Measurements from ENCODE around the gene HIGD1A. TPM values are rescaled to one million over a fixed set of nuclear protein-coding genes. Genes with fewer than 3 reads are reported as not detected.

Gene HIGD1A
- total and polyA plus RNA-seq, 5 donors, result 179 to 348 (median 251) TPM

DNA sequence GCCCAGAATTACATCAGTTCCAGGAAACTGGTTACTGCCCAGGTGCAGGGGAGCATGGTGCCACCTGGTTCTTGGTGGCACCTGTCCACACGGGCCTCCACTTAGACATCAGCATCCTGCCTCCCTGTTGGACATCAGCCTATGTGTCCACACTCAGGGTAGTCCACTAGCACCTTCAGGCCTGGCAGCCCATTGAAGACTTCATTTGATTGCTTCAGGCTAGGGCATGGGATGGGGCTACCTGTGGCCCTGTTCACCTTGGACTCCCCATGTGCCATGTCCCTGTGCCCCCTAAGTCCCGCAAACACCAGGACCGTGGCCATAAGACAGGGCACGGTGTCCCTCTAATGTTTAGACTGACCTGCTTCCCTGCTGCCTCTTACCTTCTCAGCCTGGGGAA lies 40.5 kb upstream of the HIGD1A start:
- no peaks in the 10 kb centered on the region for H3K9me3 ChIP-seq (ENCODE audit: control insufficient read depth, low read length)
- peaks cover 8% of the 10 kb centered on the region for H3K4me1 ChIP-seq (ENCODE audit: control insufficient read depth, insufficient read depth, low read length)
- intact Hi-C loops (cut with DNase I), result loop anchor here in 1 of 4 donors (5.0 kb wide), 1 partner anchor 32 kb away; the partner anchor contains the start of gene CYP8B1
- H3K4me3 ChIP-seq (ENCODE audit: low read length), result no peak overlapping the region
- ATAC-seq, result no peak
- H3K27ac ChIP-seq (ENCODE audit: low read length), result no peak overlapping the region
- no peak for DNase-seq
- H3K27me3 ChIP-seq (ENCODE audit: control insufficient read depth, insufficient read depth), result no peaks in the 10 kb centered on the region
- 95% methylated on average over 4 of the region's 4 CpGs for WGBS

- intact Hi-C loops (cut with DNase I), result loop anchor here in 1 of 4 donors (5.0 kb wide), 1 partner anchor 33 kb away; the partner anchor contains the start of gene CYP8B1
- DNase-seq (no peak), ATAC-seq (no peak)
- H3K27me3 ChIP-seq (ENCODE audit: control insufficient read depth, insufficient read depth), result no peaks in the 10 kb centered on the region
- WGBS, result 65% methylated on average over 1 of the region's 1 CpG
- H3K27ac ChIP-seq (ENCODE audit: low read length), result peak overlapping the region; percentile 43
- H3K9me3 ChIP-seq (ENCODE audit: control insufficient read depth, low read length), result no peaks in the 10 kb centered on the region
- H3K4me3 ChIP-seq (ENCODE audit: low read length), result no peak overlapping the region
- peaks cover 8% of the 10 kb centered on the region for H3K4me1 ChIP-seq (ENCODE audit: control insufficient read depth, insufficient read depth, low read length)
Measured at GRCh38 chr3:42844412-42844713, 40.1 kb upstream of the HIGD1A start.

DNA sequence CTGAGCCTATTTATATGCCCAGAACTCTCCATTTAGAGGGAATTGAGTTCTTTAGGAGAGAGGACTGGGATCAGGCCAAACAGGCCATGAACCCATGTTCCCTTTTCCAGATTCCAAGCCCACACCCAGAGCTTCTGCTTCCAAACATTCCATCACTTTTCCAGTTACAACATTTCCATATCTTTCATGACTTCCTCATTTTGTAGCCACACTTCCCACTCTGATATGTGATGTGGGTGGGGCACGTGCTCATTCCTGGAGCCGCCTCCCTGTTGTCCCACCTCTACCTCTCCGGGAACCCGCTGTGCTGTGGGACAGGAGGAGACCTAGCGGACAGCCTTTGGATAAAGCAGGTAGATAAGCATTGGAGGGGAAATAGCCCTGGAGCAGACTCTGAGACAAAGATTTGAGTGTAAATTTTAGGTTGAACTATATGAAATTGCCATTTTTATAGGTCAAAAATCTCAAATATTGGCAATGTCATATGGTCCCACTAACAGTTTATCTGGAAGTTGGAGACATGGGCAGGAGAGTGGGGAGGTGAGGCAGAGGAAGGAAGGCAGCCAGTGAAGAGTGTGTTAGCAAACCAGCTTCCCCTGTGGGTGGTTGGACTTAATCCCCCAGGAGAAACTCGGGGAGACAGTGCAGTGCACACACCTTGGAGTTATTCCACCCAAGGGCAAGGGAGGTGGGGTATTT lies 39.6 kb upstream of the HIGD1A start:
- Histone ChIP-seq H3K4me3 (ENCODE audit: low read length) (no peak overlapping the region), H3K9me3 (ENCODE audit: control insufficient read depth, low read length) (no peaks in the 10 kb centered on the region), H3K4me1 (ENCODE audit: control insufficient read depth, insufficient read depth, low read length) (peaks cover 8% of the 10 kb centered on the region), H3K27ac (ENCODE audit: low read length) (peak overlapping the region; percentile 43), H3K27me3 (ENCODE audit: control insufficient read depth, insufficient read depth) (no peaks in the 10 kb centered on the region)
- intact Hi-C loops (cut with DNase I), result loop anchor here in 1 of 4 donors (5.0 kb wide), 1 partner anchor 33 kb away; the partner anchor contains the start of gene CYP8B1
- peak; percentile 81 to 86 for ATAC-seq
- DNase-seq, result peak in 2 of 3 donors; percentile 49 to 83
- WGBS, result 44% methylated on average over 6 of the region's 6 CpGs

- ATAC-seq (no peak), DNase-seq (no peak)
- no peak overlapping the region for H3K4me3 ChIP-seq (ENCODE audit: low read length)
- peaks cover 8% of the 10 kb centered on the region for H3K4me1 ChIP-seq (ENCODE audit: control insufficient read depth, insufficient read depth, low read length)
- intact Hi-C loops (cut with DNase I), result loop anchor here in 1 of 4 donors (5.0 kb wide), 1 partner anchor 36 kb away; the partner anchor contains the start of gene CYP8B1
- H3K9me3 ChIP-seq (ENCODE audit: control insufficient read depth, low read length), result no peaks in the 10 kb centered on the region
- no peaks in the 10 kb centered on the region for H3K27me3 ChIP-seq (ENCODE audit: control insufficient read depth, insufficient read depth)
- WGBS, result 69% methylated on average over 1 of the region's 1 CpG
- no peak overlapping the region for H3K27ac ChIP-seq (ENCODE audit: low read length)
Measured at GRCh38 chr3:42841332-42841731, 37.0 kb upstream of the HIGD1A start.

DNA sequence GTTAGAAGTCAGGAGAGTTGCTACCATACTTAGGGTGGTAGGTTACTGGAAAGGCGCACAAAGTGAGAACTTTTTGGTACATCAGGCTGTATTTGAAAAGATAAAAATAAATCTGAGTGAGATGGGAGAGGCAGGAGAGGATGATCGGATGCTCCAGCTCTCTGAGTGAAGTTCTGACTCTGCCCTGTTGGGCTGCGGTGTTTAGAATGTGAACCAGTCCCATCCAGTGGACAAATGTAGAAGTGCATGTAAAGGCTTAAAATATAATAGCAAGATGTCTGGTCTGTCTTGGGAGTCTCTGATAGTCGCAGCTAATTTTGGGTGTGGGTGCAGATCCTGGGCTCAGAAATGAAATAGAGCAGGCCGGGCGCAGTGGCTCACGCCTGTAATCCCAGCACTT lies 35.3 kb upstream of the HIGD1A start:
- peak in 1 of 3 donors; percentile 58 for DNase-seq
- no peak overlapping the region for H3K27ac ChIP-seq (ENCODE audit: low read length)
- H3K27me3 ChIP-seq (ENCODE audit: control insufficient read depth, insufficient read depth), result no peaks in the 10 kb centered on the region
- no peaks in the 10 kb centered on the region for H3K9me3 ChIP-seq (ENCODE audit: control insufficient read depth, low read length)
- intact Hi-C loops (cut with DNase I), result loop anchor here in 2 of 4 donors (5.0 to 10.0 kb wide), 2 partner anchors 38 to 55 kb away; partner anchors contain the start of gene CYP8B1 (in 1 of the 2)
- ATAC-seq, result peak; percentile 77 to 81
- 31% methylated on average over 7 of the region's 7 CpGs for WGBS
- H3K4me1 ChIP-seq (ENCODE audit: control insufficient read depth, insufficient read depth, low read length), result peaks cover 5% of the 10 kb centered on the region
- H3K4me3 ChIP-seq (ENCODE audit: low read length), result no peak overlapping the region

DNA sequence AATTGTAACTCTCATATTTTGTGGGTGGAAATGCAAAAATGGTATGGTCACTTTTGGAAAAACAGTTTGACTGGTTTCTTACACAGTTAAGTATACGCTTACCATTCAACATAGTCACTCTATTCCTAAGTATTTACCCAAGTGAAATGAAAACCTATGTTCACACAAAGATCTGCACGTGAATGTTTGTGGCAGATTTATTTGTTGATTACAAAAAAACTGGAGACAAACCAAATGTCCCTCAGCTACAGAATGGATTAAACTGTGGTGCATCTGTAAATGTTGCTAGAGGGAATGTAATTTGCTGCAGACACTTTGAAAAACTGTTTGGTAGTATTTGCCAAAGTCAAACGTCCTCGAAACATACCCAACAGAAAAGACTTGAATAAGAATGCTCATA lies 34.3 kb upstream of the HIGD1A start:
- WGBS, result 84% methylated on average over 4 of the region's 4 CpGs
- H3K4me1 ChIP-seq (ENCODE audit: control insufficient read depth, insufficient read depth, low read length), result no peaks in the 10 kb centered on the region
- ATAC-seq, result no peak

GRCh38 chr3:42836150-42837123 lies 32.1 kb upstream of the HIGD1A start:
- DNase-seq (no peak), ATAC-seq (no peak)
- WGBS, result 76% methylated on average over 5 of the region's 5 CpGs
- H3K27ac ChIP-seq (ENCODE audit: low read length), result no peak overlapping the region
- intact Hi-C loops (cut with DNase I), result loop anchor here in 2 of 4 donors (10.0 kb wide), 1 partner anchor 52 kb away; no protein-coding TSS in a partner anchor
- no peaks in the 10 kb centered on the region for H3K27me3 ChIP-seq (ENCODE audit: control insufficient read depth, insufficient read depth)
- H3K9me3 ChIP-seq (ENCODE audit: control insufficient read depth, low read length), result no peaks in the 10 kb centered on the region
- no peak overlapping the region for H3K4me3 ChIP-seq (ENCODE audit: low read length)
- peaks cover under 1% of the 10 kb centered on the region for H3K4me1 ChIP-seq (ENCODE audit: control insufficient read depth, insufficient read depth, low read length)

More for the DNA sequence above, 34.3 kb upstream of the HIGD1A start:
- H3K4me3 ChIP-seq (ENCODE audit: low read length), result no peak overlapping the region
- H3K27me3 ChIP-seq (ENCODE audit: control insufficient read depth, insufficient read depth), result no peaks in the 10 kb centered on the region
- H3K27ac ChIP-seq (ENCODE audit: low read length), result no peak overlapping the region
- intact Hi-C loops (cut with DNase I), result loop anchor here in 2 of 4 donors (10.0 kb wide), 1 partner anchor 54 kb away; no protein-coding TSS in a partner anchor
- H3K9me3 ChIP-seq (ENCODE audit: control insufficient read depth, low read length), result no peaks in the 10 kb centered on the region
- no peak for DNase-seq

GRCh38 chr3:42831321-42831713 lies 27.0 kb upstream of the HIGD1A start:
- WGBS, result 18% methylated on average over 3 of the region's 3 CpGs
- ATAC-seq, result peak; percentile 59
- intact Hi-C loops (cut with DNase I), result loop anchor here (2.0 to 10.0 kb wide), 3 partner anchors 47 to 51 kb away; no protein-coding TSS in a partner anchor

DNA sequence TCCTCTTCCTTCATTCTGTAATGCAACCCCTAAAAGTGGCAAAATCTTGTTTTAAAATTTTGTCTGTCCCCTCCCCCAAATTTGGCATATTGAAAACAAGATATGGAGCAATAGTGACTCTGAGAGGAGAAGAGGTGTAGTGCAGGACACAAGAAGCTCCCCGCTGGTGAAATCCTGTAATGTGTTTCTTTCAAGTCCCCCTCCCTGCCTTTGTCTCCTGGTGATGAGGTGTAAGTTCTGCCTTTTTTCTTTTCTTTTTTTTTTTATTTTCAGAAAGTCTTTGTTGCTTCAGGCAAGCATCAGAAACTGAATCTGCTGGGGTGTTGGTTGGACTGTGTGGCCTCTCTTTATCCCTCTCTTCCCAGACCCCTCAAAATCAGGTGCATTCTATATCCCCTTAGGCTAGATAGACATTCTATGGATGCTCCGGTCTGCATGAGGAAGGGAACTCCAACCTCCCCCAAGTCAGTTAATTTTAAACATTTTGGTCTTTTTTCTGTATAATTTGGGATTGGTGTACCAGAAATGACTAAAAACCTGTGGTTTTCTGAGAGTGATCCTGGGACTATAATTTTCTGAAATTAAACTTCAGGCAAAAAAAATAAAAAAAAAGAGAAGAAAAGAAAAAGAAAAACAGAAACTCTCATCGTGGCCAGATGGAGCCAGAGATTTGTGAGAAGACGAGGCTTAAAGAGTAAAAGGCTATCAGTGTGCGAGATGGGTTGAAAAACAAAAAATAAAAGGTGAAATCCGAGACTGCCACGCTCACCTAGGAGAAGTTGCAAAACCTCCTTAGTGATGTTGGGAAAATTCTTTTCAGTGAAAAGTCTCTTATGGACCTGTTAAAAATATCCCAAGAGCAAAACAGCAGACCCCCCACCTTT lies 26.4 kb upstream of the HIGD1A start:
- Histone ChIP-seq H3K4me1 (ENCODE audit: control insufficient read depth, insufficient read depth, low read length) (peaks cover 3% of the 10 kb centered on the region), H3K27ac (ENCODE audit: low read length) (no peak overlapping the region), H3K27me3 (ENCODE audit: control insufficient read depth, insufficient read depth) (no peaks in the 10 kb centered on the region), H3K9me3 (ENCODE audit: control insufficient read depth, low read length) (no peaks in the 10 kb centered on the region), H3K4me3 (ENCODE audit: low read length) (no peak overlapping the region)
- 36% methylated on average over 7 of the region's 7 CpGs for WGBS
- ATAC-seq (peak in 1 of 2 donors; percentile 48), DNase-seq (no peak)
- intact Hi-C loops (cut with DNase I), result loop anchor here (2.0 to 10.0 kb wide), 3 partner anchors 46 to 52 kb away; no protein-coding TSS in a partner anchor

More at GRCh38 chr3:42831321-42831713, 27.0 kb upstream of the HIGD1A start:
- Histone ChIP-seq H3K27ac (ENCODE audit: low read length) (no peak overlapping the region), H3K4me3 (ENCODE audit: low read length) (no peak overlapping the region), H3K4me1 (ENCODE audit: control insufficient read depth, insufficient read depth, low read length) (peaks cover 3% of the 10 kb centered on the region), H3K27me3 (ENCODE audit: control insufficient read depth, insufficient read depth) (no peaks in the 10 kb centered on the region), H3K9me3 (ENCODE audit: control insufficient read depth, low read length) (no peaks in the 10 kb centered on the region)
- DNase-seq, result peak; percentile 64 to 84 (median 82)
